T-helper 17 cell (primary cell): ENCODE data around the gene DMWD. TPM values are rescaled to one million over a fixed set of nuclear protein-coding genes. Genes with fewer than 3 reads are reported as not detected.
"Not testable (repeated sequence)": the region's sequence is repeated elsewhere in the genome, so short reads cannot be mapped to it uniquely, and the experiment has no call there.

ENCODE experiments used
- ATAC-seq: fragments of 150-1000 bp; cut with Tn5 transposase; 2 replicates; pipeline ENCODE4 v1.10.0; 2021; ENCODE audit warnings: mild to moderate bottlenecking, moderate library complexity
- DNase-seq, 3 donors: peaks; one replicate each; pipeline versions ENCODE4 v3.0.0 to v3.0.0-alpha.2; 2020 to 2021
- H3K9me3 ChIP-seq: one replicate; pipeline ENCODE4 v1.7.0; 2013; ENCODE audit warnings: low read length, mild to moderate bottlenecking; ENCODE audit not compliant: control insufficient read depth, poor library complexity, severe bottlenecking
- H3K27ac Mint-ChIP-seq: one replicate; pipeline ENCODE4 v1.8.0; 2022; ENCODE audit warnings: mild to moderate bottlenecking, moderate library complexity, mixed read lengths
- H3K27me3 Mint-ChIP-seq: one replicate; pipeline ENCODE4 v1.8.0; 2022; ENCODE audit warnings: mixed read lengths
- H3K36me3 Mint-ChIP-seq: one replicate; pipeline ENCODE4 v1.8.0; 2022; ENCODE audit warnings: low read depth, mixed read lengths
- H3K4me1 Mint-ChIP-seq: one replicate; pipeline ENCODE4 v1.8.0; 2022; ENCODE audit warnings: mild to moderate bottlenecking, mixed read lengths
- H3K4me3 Mint-ChIP-seq: one replicate; pipeline ENCODE4 v1.8.0; 2022; ENCODE audit warnings: mild to moderate bottlenecking, moderate library complexity, mixed read lengths
- total RNA-seq, 4 donors: library from RNA in 2 of 4; stranded (reverse) in 2 of 4; gene quantifications; one replicate each; pipeline ENCODE4 v1.2.3 and lab custom pipeline; 2022 to 2026

DMWD gene
- total RNA-seq, 2 donors from 2014 or later, result 28.3 to 49.1 TPM

DNA sequence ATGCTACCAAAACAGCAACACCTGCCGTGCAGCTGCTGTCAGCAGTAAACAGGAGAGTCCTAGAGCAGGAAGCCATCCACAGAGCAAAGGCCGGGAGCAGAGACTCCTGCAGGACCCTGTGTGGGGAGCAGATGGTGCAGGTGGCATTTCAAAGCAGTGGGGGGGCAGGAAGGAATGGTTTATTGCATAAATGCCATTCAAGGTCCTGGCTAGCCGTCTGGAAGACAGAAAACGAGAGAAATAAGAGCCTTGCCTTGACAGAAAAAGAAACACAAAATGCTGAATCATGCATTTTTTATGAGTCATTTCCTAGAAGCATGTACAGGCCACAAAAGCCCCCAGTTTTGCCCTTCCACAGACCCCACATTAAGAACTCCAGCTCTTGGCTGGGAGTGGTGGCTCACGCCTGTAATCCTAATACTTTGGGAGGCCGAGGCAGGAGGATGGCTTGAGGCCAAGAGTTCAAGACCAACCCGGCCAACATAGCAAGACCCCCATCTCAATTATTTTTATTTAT lies 17.1 kb upstream of the DMWD start:
- peaks cover 4% of the 10 kb centered on the region for H3K27me3 Mint-ChIP-seq
- no peak overlapping the region for H3K4me3 Mint-ChIP-seq
- H3K27ac Mint-ChIP-seq, result peak overlapping the region; percentile 34
- DNase-seq, result no peak
- no peak for ATAC-seq
- no peaks in the 10 kb centered on the region for H3K36me3 Mint-ChIP-seq
- peaks cover 5% of the 10 kb centered on the region for H3K4me1 Mint-ChIP-seq
- no peaks in the 10 kb centered on the region for H3K9me3 ChIP-seq

- no peaks in the 10 kb centered on the region for H3K36me3 Mint-ChIP-seq
- H3K27me3 Mint-ChIP-seq, result peaks cover 15% of the 10 kb centered on the region
- H3K4me1 Mint-ChIP-seq, result peaks cover 5% of the 10 kb centered on the region
- no peak for ATAC-seq
- H3K4me3 Mint-ChIP-seq, result no peak overlapping the region
- DNase-seq, result no peak
- H3K27ac Mint-ChIP-seq, result no peak overlapping the region
- no peaks in the 10 kb centered on the region for H3K9me3 ChIP-seq
Measured at GRCh38 chr19:45805719-45806118, 13.1 kb upstream of the DMWD start.

DNA sequence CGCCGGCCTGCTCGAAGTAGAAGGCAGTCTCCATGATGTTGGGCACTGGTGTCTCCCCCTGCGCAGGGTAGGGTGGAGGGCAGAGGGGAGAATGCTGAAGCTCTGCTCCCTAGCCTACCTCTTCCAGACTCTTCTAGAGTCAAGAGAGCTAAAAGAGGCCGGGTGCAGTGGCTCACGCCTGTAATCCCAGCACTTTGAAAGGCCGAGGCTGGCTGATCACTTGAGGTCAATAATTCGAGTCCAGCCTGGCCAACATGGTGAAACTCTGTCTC lies 12.2 kb upstream of the DMWD start:
- Mint-ChIP-seq H3K27me3 (peaks cover 16% of the 10 kb centered on the region), H3K4me1 (peaks cover 5% of the 10 kb centered on the region), H3K27ac (no peak overlapping the region), H3K36me3 (no peaks in the 10 kb centered on the region), H3K4me3 (peak overlapping the region; percentile 19)
- ATAC-seq (no peak), DNase-seq (no peak)
- no peaks in the 10 kb centered on the region for H3K9me3 ChIP-seq

DNA sequence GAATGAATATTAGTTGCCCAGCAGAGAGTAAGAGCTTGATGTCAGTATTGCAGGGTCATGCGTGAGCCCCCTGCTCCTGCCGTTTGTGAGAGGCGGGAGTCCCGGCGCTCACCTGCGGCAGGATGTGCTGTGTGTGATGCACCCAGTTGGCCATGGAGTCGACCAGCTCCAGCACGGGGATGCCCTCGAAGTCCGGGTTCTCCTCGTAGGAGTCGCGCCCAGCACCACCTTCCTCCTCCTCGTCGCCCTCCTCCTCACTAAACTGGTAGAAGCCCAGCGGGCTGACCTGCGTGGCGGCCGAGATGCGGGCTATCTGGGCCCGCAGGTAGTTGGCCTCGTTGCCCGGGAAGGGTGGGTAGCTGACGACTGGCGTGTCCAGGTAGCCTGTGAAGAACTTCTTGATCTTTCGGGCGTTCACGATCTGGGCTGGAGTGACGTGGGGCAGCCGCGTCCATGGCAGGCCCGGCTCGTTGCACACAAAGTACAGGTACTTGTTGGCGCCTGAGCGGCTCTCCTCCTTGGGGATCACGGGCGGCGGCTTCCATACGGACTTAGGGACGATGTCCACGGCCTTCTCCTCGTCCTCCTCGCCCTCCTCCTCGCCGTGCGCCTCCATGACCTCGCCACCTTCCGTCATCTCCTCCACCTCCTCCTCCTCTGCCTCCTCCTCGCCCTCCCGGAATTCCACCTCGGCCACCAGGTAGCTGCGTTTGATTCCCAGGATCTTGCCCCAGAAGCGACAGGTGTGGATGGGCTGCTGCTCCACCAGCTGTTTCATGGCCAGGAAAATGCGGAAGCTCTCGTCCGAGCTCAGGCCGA lies 11.7 kb upstream of the DMWD start:
- H3K27me3 Mint-ChIP-seq, result peaks cover 16% of the 10 kb centered on the region

GRCh38 chr19:45801603-45802175 lies 9.0 kb upstream of the DMWD start:
- peaks cover 33% of the 10 kb centered on the region for H3K27me3 Mint-ChIP-seq
- no peaks in the 10 kb centered on the region for H3K36me3 Mint-ChIP-seq
- H3K9me3 ChIP-seq, result no peaks in the 10 kb centered on the region
- DNase-seq (no peak), ATAC-seq (no peak)
- no peak overlapping the region for H3K4me3 Mint-ChIP-seq
- H3K4me1 Mint-ChIP-seq, result peaks cover 8% of the 10 kb centered on the region
- H3K27ac Mint-ChIP-seq, result no peak overlapping the region

More for the DNA sequence above, 11.7 kb upstream of the DMWD start:
- no peak for DNase-seq
- ATAC-seq, result no peak
- H3K4me1 Mint-ChIP-seq, result peaks cover 3% of the 10 kb centered on the region
- H3K27ac Mint-ChIP-seq, result no peak overlapping the region
- no peak overlapping the region for H3K4me3 Mint-ChIP-seq
- H3K36me3 Mint-ChIP-seq, result no peaks in the 10 kb centered on the region
- H3K9me3 ChIP-seq, result no peaks in the 10 kb centered on the region

- Mint-ChIP-seq H3K27me3 (peaks cover 34% of the 10 kb centered on the region), H3K36me3 (no peaks in the 10 kb centered on the region), H3K4me3 (no peak overlapping the region), H3K4me1 (peaks cover 5% of the 10 kb centered on the region), H3K27ac (no peak overlapping the region)
- ATAC-seq (no peak), DNase-seq (no peak)
- no peaks in the 10 kb centered on the region for H3K9me3 ChIP-seq
Measured at GRCh38 chr19:45800070-45800553, 7.5 kb upstream of the DMWD start.

- not testable (repeated sequence) for DNase-seq, H3K4me1 Mint-ChIP-seq, H3K27ac Mint-ChIP-seq, H3K36me3 Mint-ChIP-seq, ATAC-seq, H3K4me3 Mint-ChIP-seq, H3K9me3 ChIP-seq
- peaks cover 40% of the 10 kb centered on the region for H3K27me3 Mint-ChIP-seq
Measured at GRCh38 chr19:45799541-45799940, 6.9 kb upstream of the DMWD start.

- Mint-ChIP-seq H3K4me1 (peaks cover 11% of the 10 kb centered on the region), H3K4me3 (no peak overlapping the region), H3K27ac (no peak overlapping the region)
Measured at GRCh38 chr19:45798995-45799517, 6.4 kb upstream of the DMWD start.

GRCh38 chr19:45794627-45795026 lies 2.0 kb upstream of the DMWD start:
- no peak for ATAC-seq
- Mint-ChIP-seq H3K4me3 (peak overlapping the region; percentile 74), H3K27me3 (peaks cover 26% of the 10 kb centered on the region), H3K4me1 (peaks cover 42% of the 10 kb centered on the region), H3K27ac (no peak overlapping the region), H3K36me3 (no peaks in the 10 kb centered on the region)
- DNase-seq, result no peak
- H3K9me3 ChIP-seq, result no peaks in the 10 kb centered on the region

More at GRCh38 chr19:45798995-45799517, 6.4 kb upstream of the DMWD start:
- Mint-ChIP-seq H3K36me3 (no peaks in the 10 kb centered on the region), H3K27me3 (peaks cover 42% of the 10 kb centered on the region)
- DNase-seq (peak; percentile 42 to 54 (median 45)), ATAC-seq (peak; percentile 96)
- H3K9me3 ChIP-seq, result no peaks in the 10 kb centered on the region

GRCh38 chr19:45793876-45794275 lies 1.2 kb upstream of the DMWD start:
- peaks cover 21% of the 10 kb centered on the region for H3K27me3 Mint-ChIP-seq
- H3K27ac Mint-ChIP-seq, result peak overlapping the region; percentile 90
- DNase-seq (no peak), ATAC-seq (no peak)
- peaks cover 3% of the 10 kb centered on the region for H3K36me3 Mint-ChIP-seq
- no peaks in the 10 kb centered on the region for H3K9me3 ChIP-seq
- peak overlapping the region; percentile 85 for H3K4me3 Mint-ChIP-seq
- H3K4me1 Mint-ChIP-seq, result peaks cover 42% of the 10 kb centered on the region

DNA sequence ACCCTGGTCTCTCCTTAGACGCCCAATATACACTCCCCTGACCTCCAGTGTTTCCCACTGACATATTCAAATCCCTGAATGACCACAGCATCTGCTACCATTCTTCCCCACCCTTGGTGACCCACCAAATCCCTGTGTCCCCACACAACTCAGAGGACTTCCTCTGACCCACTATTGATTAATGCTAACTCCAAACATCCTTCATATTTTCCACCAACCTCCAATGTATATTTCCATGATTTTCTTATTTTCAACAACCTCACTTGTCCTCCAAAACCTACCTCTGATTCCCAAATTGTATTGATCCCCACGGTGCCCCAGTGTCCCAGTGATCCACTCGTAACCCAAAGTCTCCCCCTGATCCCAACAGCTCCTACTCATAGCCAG lies 526 bp upstream of the DMWD start:
- Mint-ChIP-seq H3K36me3 (peaks cover 4% of the 10 kb centered on the region), H3K4me1 (peaks cover 44% of the 10 kb centered on the region), H3K4me3 (peak overlapping the region; percentile 85), H3K27me3 (peaks cover 18% of the 10 kb centered on the region), H3K27ac (peak overlapping the region; percentile 90)
- H3K9me3 ChIP-seq, result no peaks in the 10 kb centered on the region
- DNase-seq (no peak), ATAC-seq (no peak)

GRCh38 chr19:45791744-45792469 lies 738 bp downstream of the DMWD start:
- Mint-ChIP-seq H3K27me3 (peaks cover 22% of the 10 kb centered on the region), H3K36me3 (peaks cover 5% of the 10 kb centered on the region), H3K27ac (peak overlapping the region; percentile 91), H3K4me1 (peaks cover 46% of the 10 kb centered on the region), H3K4me3 (peak overlapping the region; percentile 97)
- no peaks in the 10 kb centered on the region for H3K9me3 ChIP-seq
- no peak for DNase-seq
- ATAC-seq, result no peak

DNA sequence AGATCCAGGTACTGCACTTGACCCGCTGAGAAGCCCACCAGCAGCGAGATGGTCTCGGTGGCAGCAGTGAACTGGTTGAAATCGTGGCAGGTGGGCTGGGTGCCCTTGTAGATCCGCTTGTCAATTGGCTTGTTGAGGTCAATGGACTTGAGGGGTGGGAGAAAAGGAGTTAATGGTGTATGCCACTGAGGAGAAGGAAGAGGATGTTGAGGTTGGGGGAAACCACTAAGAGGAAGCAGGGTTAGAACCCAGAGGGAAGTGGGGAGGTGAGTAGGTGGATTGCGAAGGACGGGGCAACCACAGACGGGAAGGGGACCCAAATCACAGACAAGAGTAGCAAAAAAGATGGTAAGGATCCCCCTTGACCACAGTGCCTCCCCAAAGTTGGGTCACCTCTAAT lies 1.7 kb downstream of the DMWD start:
- Mint-ChIP-seq H3K27ac (peak overlapping the region; percentile 91), H3K4me1 (peaks cover 46% of the 10 kb centered on the region), H3K36me3 (peaks cover 5% of the 10 kb centered on the region), H3K27me3 (peaks cover 22% of the 10 kb centered on the region), H3K4me3 (peak overlapping the region; percentile 97)
- ATAC-seq, result peak; percentile 31
- H3K9me3 ChIP-seq, result no peaks in the 10 kb centered on the region
- DNase-seq, result no peak
